Muscle of arm (tissue), 12 donors: ENCODE data around the gene CPNE6. TPM values are rescaled to one million over a fixed set of nuclear protein-coding genes. Genes with fewer than 3 reads are reported as not detected.

ENCODE experiments used
- DNase-seq: peaks from one replicate; pipeline ENCODE4 v3.0.0-alpha.2; 2013
- polyA plus RNA-seq, 12 donors: library from polyadenylated mRNA; unstranded; fragments of 120-200 nt; gene quantifications; one replicate each; pipeline ENCODE4 v1.2.1, GENCODE V29; 2013; ENCODE audit not compliant: insufficient read length in 12 of 12

Gene CPNE6
- polyA plus RNA-seq, 12 donors = 0.08 to 0.21 TPM; not detected in 10

GRCh38 chr14:24068711-24069410, 2.5 kb upstream of the CPNE6 start:
- DNase-seq = no peak

GRCh38 chr14:24069411-24069735, 2.0 kb upstream of the CPNE6 start:
- DNase-seq = no peak

DNA sequence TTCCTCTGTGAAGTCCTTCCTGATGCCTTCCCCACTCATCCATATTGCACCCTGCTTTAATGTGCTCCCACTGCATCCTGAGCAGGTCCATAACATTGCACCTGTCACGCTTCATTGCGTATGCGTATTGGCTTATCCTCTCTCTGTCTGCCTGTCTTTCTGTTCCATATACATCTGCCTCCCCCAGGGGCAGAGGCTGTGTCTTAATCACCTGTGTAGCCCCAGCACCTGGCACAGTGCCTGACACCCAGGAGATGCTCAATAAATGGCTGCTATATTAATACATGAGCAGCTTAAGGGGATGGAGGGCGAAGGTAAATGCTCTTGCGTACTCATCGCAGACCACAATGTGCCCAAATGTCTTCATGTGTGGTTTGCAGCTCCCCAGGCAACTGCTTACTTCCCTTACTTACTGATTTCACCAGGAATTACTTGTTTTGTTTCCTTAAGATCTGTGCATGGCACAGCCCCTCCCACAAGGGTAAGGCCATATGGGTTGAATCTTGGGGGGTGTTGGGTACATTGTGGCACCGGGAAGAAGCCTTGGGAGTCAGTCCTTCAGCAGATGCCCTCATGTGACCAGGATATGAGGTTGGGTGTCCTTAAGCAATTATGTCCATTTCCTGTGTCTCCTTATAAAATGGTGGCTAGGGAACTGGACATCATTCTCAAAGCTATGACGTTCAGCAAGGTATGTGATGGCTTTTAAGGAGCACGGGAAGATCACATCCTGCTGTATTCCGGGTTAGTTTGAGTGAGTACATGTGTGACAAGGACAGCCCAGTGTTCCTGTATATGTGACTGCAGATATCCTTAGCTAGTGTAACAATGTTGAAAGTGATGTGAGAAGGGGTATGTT, 848 bp upstream of the CPNE6 start:
- DNase-seq = no peak

GRCh38 chr14:24071836-24072430, 571 bp downstream of the CPNE6 start:
- no peak for DNase-seq

DNA sequence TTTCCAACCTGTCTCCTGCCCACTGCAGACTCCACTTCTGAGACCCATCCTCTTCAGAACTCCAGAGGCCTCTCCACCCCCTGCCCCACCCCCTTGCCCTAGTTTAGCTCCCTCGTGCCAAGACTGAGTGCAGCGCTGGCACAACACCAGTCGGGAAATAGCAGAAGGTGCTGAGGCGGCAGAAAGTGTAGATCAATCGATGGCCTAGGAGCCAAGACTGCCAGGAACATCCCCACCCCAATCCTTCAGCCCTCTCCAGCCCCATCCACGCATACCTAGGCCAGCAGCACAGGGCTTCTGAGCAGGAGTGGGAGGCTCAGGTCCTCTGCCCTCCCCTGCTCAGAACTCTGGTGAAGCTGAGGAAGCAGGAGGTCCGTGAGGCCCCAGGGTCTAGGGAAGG, 1.1 kb downstream of the CPNE6 start:
- no peak for DNase-seq

DNA sequence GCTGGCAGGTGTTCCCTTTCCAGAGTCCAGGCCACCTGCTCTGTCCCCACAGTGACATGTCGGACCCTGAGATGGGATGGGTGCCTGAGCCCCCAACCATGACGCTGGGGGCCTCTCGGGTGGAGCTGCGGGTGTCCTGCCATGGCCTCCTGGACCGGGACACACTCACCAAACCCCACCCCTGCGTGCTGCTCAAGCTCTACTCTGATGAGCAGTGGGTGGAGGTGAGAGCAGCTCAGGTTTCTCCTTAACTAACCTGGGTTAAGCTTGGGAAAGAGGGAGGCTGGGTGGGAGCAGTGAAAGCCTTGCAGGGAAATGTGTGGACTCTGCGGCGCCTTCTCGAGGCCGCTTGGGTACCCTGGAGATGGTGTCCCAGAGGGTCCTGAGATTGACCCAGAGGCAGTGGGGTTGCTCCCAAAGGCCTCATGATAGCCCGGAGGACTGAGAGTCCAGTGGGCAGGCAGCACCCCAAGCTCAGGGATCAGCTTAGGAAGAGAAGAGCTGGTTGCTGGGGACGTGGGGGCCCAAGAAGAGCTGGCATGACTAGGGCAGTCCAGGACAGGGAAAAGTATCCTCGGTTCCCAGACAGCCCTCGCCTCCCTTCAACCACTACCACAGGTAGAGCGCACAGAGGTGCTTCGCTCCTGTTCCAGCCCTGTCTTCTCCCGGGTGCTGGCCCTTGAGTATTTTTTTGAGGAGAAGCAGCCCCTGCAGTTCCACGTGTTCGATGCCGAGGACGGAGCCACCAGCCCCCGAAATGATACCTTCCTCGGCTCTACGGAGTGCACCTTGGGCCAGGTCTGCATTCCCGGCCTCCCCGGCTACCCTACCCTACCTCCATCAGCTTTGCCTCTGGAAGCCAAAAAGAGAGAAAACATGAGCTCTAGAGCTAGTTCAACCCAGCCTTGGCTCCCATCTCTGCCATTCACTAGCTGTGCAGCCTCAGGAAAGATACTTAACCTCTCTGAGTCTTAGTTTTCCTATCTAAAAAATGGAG, 1.8 kb downstream of the CPNE6 start:
- DNase-seq = no peak

GRCh38 chr14:24074625-24075484, 3.5 kb downstream of the CPNE6 start:
- DNase-seq = no peak

GRCh38 chr14:24075485-24076301, 4.3 kb downstream of the CPNE6 start:
- DNase-seq = no peak

GRCh38 chr14:24076302-24076601, 4.9 kb downstream of the CPNE6 start:
- DNase-seq = no peak

DNA sequence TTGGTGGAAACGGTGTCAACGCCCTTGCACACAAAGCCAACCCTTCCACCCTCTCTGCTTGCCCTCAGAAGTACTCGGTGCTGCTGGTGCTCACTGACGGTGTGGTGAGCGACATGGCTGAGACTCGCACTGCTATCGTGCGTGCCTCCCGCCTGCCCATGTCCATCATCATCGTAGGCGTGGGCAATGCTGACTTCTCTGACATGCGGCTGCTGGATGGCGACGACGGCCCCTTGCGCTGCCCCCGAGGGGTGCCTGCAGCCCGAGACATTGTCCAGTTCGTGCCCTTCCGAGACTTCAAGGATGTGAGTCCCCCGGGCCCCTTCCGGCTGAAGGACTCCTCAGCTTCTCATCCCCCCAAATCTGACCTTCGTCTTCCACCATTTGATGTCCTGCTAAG, 5.7 kb downstream of the CPNE6 start:
- DNase-seq = no peak

DNA sequence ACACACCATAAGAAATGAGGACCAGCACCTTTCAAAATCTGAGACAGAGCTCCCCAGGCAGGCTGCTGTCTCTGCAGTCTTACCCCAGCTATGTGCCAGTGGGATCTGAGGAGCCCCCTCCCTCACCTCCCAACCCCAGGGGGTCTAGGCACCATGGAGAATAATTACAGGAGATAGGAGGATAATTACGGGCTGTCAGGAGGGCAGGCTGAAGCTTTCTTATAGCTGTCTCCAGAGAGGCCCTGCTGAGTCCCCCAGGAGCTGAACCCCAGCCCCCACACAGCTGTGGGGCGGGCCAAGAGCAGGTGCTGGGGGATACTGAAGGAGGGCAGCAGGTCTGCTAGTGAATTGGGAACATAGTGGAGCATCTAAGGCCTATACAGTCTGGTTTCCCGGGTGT, 6.8 kb downstream of the CPNE6 start:
- DNase-seq = no peak

DNA sequence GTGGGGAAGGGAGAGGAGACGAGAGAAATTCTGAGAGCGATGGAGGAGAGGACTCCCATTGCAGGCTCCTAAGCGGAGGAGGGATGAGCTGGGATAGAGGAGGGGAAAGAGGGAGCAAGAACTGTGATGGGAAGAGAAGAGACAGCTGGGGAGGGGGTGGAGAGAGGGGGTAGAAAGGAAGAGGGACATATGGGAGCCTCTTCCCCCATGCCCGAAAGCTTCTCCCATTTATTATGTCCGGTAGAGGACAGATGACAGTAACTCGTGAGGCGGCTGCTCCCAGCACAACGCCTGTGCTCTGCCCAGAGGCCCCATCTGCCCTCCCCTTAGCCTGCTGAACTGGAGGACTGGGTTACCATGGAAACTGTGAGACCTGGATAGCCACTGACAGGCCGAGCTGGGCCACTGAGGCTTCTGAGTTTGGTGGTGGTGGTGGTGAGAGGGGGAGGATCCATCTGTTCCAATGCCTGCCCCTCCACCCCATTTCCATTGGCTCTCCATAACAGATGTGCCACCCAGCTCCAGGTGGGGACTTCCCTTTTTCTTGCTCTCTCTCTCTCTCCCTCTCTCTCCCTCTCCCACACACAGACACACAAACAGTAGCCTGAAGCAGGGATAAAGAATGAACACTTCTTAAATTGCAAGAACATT, 8.3 kb downstream of the CPNE6 start:
- no peak for DNase-seq

GRCh38 chr14:24080142-24080530, 8.8 kb downstream of the CPNE6 start:
- DNase-seq = no peak

DNA sequence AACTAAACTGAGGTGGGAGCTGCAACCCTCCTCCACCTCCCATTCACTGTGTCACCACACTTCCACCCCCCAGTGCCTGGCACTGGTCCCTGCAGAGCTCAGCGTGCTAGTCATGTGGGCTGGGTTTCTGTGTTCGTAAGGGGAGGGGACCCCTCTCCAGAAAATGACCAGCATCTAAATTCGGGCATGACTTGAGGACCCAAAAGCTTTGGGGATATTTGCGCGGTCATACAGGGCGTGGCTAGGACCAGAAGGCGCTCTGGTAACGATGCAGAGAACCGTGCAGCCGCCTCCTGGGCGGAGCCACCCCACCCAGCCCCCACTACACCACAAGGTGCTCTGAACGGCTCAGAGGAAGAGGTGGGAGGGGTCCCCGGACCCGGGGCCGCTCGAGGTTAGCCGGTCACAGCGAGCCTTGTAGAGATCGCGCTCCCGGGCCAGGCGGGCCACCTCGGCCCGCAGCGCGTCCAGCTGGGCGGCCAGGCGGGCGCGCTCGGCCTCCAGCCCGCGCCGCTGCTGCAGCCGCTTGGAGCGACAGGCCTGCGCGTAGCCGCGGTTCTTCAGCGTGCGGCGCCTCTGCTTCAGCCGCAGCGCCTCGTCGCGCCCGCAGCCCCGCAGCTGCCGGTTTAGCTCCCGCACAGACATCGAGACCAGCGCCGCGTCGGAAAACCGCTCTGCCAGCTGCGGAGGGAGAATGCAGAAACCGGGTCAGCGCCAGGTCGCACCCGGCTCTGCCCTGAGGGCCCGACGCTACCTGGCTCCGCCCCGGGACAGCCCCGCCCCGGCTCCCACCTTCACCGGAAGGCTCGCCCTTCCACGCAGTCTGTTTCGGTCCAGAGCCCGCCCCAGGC, 9.8 kb downstream of the CPNE6 start:
- peak; percentile 11 for DNase-seq

DNA sequence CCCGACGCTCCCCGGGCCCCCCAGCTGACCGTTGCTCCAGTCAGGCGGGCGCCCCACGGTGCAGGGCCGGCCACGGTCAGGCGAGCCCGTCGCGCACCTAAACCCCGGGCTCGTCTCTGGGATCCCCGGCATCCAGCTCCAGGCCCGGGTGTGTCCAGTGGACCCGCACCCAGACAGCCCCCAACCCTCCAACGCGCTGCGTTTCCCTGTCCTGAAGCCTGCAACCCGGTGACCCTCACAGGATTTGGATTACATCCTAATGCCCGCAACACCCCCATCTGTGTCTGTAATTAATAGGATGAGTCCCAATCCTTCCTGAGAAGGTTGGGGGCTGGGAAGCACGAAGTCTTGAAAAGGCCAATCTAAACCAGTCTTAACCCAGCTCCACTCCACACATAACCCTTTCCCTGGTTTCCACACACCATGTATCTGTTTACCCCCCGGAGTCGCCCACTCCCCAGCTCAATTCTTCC, 10.4 kb downstream of the CPNE6 start:
- no peak for DNase-seq

DNA sequence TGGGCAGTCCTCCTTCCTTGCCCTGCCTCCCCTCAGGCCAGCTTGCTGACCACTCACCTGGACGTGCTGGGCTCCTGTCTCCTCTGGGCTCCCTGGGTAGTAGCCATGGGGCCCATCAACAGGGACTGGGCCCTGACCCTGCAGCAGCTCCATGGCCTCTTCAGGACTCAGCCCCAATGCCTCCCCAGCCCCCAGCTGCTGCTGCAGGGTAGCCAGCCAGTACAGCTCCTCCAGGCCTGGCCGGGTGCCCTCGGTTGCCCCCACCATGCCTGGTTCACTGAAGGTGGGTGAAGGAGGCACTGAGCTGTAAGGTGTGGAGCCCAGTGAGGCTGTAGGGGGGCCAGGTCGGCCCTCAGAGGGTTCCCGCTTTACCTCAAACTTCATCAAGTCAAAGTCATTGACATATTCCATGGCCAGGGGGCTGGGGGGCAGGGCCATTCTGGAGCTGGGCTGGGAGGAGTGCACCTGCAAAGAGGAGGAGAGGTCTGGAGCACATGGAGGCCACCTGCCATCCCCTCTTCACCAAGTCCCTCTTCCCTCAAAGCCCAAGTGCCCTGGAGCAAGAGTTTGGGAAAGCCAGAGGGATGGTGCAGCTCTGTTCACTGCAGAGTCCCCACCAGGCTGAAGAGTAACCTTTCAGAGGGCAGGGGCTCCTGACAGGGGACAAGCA, 11.2 kb downstream of the CPNE6 start:
- no peak for DNase-seq

DNA sequence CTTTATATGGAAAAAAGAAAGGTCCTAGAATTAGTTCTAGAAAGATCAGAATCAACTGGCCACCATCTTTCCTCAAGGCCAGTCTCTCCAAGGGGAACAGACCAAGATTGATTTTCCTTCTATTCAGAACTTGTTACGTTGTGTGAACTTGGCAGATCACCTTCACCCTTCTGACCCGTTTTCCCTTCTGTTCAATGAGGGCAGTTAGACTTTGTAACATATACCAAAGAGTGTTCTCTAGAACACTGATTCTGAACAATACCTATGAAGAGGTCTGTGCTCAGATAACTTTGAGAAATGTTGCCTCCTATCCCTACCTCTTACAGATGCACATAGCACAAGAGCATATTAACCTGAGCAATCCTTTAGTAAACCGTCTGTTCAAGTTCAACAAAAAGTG, 12.1 kb downstream of the CPNE6 start:
- no peak for DNase-seq

DNA sequence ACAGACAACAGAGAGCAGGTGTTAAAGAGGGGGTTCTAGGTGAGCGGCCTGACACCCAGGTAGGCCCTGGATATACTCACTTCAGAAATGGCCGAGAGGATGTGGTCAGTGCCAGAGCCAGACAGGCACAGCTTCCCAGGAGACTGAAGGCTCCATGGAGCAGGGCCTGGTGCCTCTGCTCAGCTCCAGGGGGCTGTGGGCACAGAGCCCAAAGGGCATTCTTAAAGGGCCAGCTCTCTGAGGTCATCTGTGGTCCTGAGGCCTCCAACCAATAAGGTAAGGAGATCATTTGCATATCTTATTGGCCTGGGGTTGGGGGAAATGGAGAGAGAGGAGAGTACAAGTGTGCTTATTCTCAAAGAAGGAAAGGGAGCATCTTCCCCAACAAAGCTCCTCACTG, 13.1 kb downstream of the CPNE6 start:
- DNase-seq = no peak
